Measurements from ENCODE around the gene PPFIA4.

The PPFIA4 gene

GRCh38 chr1:203089001-203089650 is 62.8 kb downstream of the PPFIA4 start:
- H3K4me2 ChIP-seq (ENCODE audit: low read length): no peak overlapping the region
- no peaks in the 10 kb centered on the region for H3K36me3 ChIP-seq (replicated peaks; ENCODE audit: low read depth, low read length)
- H3K4me3 ChIP-seq (ENCODE audit: low read length): no peak overlapping the region
- H3K9ac ChIP-seq (ENCODE audit: low read length): no peak overlapping the region
- no peak overlapping the region for H2AFZ ChIP-seq (ENCODE audit: low read depth, low read length)
- no peaks in the 10 kb centered on the region for H4K20me1 ChIP-seq (ENCODE audit: insufficient read depth, low read length)
- TF ChIP-seq EZH2phosphoT487 (IDR thresholded peaks at IDR 0.05; ENCODE audit: low read depth): no peak
- no peak for TF ChIP-seq CTCF (IDR thresholded peaks at IDR 0.05; ENCODE audit: low read depth, low read length)
- peaks cover 31% of the 10 kb centered on the region for H3K27me3 ChIP-seq (ENCODE audit: low read depth, low read length)
- no peaks in the 10 kb centered on the region for H3K9me3 ChIP-seq (ENCODE audit: insufficient read depth, low read length)
- H3K79me2 ChIP-seq (ENCODE audit: low read length): no peaks in the 10 kb centered on the region
- H3K4me1 ChIP-seq (ENCODE audit: low read length): peaks cover 6% of the 10 kb centered on the region
- no peak overlapping the region for H3K27ac ChIP-seq (ENCODE audit: low read length)

- Histone ChIP-seq H3K4me3 (ENCODE audit: low read length) (no peak overlapping the region), H2AFZ (ENCODE audit: low read depth, low read length) (no peak overlapping the region), H4K20me1 (ENCODE audit: insufficient read depth, low read length) (no peaks in the 10 kb centered on the region), H3K9me3 (ENCODE audit: insufficient read depth, low read length) (no peaks in the 10 kb centered on the region), H3K36me3 (replicated peaks; ENCODE audit: low read depth, low read length) (no peaks in the 10 kb centered on the region), H3K4me1 (ENCODE audit: low read length) (peaks cover 6% of the 10 kb centered on the region), H3K27ac (ENCODE audit: low read length) (no peak overlapping the region), H3K27me3 (ENCODE audit: low read depth, low read length) (peaks cover 32% of the 10 kb centered on the region), H3K9ac (ENCODE audit: low read length) (no peak overlapping the region), H3K79me2 (ENCODE audit: low read length) (no peaks in the 10 kb centered on the region), H3K4me2 (ENCODE audit: low read length) (no peak overlapping the region)
- TF ChIP-seq CTCF (IDR thresholded peaks at IDR 0.05; ENCODE audit: low read depth, low read length) (no peak), EZH2phosphoT487 (IDR thresholded peaks at IDR 0.05; ENCODE audit: low read depth) (no peak)
These were observed 63.4 kb downstream of the PPFIA4 start for GRCh38 chr1:203089651-203090045.

- Histone ChIP-seq H3K4me3 (ENCODE audit: low read length) (no peak overlapping the region), H3K9ac (ENCODE audit: low read length) (no peak overlapping the region), H2AFZ (ENCODE audit: low read depth, low read length) (no peak overlapping the region), H3K27me3 (ENCODE audit: low read depth, low read length) (peaks cover 41% of the 10 kb centered on the region), H3K36me3 (replicated peaks; ENCODE audit: low read depth, low read length) (no peaks in the 10 kb centered on the region), H3K4me1 (ENCODE audit: low read length) (peaks cover 6% of the 10 kb centered on the region), H3K9me3 (ENCODE audit: insufficient read depth, low read length) (peaks cover 8% of the 10 kb centered on the region), H3K79me2 (ENCODE audit: low read length) (no peaks in the 10 kb centered on the region), H3K4me2 (ENCODE audit: low read length) (no peak overlapping the region), H4K20me1 (ENCODE audit: insufficient read depth, low read length) (no peaks in the 10 kb centered on the region), H3K27ac (ENCODE audit: low read length) (no peak overlapping the region)
- TF ChIP-seq EZH2phosphoT487 (IDR thresholded peaks at IDR 0.05; ENCODE audit: low read depth) (no peak), CTCF (IDR thresholded peaks at IDR 0.05; ENCODE audit: low read depth, low read length) (no peak)
These were observed 64.3 kb downstream of the PPFIA4 start for GRCh38 chr1:203090421-203091198.

- H3K9me3 ChIP-seq (ENCODE audit: insufficient read depth, low read length): peaks cover 10% of the 10 kb centered on the region
- H3K9ac ChIP-seq (ENCODE audit: low read length): no peak overlapping the region
- no peaks in the 10 kb centered on the region for H3K79me2 ChIP-seq (ENCODE audit: low read length)
- H2AFZ ChIP-seq (ENCODE audit: low read depth, low read length): no peak overlapping the region
- H3K36me3 ChIP-seq (replicated peaks; ENCODE audit: low read depth, low read length): no peaks in the 10 kb centered on the region
- H4K20me1 ChIP-seq (ENCODE audit: insufficient read depth, low read length): no peaks in the 10 kb centered on the region
- H3K27ac ChIP-seq (ENCODE audit: low read length): no peak overlapping the region
- no peak overlapping the region for H3K4me3 ChIP-seq (ENCODE audit: low read length)
- no peak overlapping the region for H3K4me2 ChIP-seq (ENCODE audit: low read length)
- peaks cover 45% of the 10 kb centered on the region for H3K27me3 ChIP-seq (ENCODE audit: low read depth, low read length)
- H3K4me1 ChIP-seq (ENCODE audit: low read length): peaks cover 6% of the 10 kb centered on the region
- TF ChIP-seq EZH2phosphoT487 (IDR thresholded peaks at IDR 0.05; ENCODE audit: low read depth): no peak
- no peak for TF ChIP-seq CTCF (IDR thresholded peaks at IDR 0.05; ENCODE audit: low read depth, low read length)
These were observed 64.8 kb downstream of the PPFIA4 start for GRCh38 chr1:203091199-203091477.

Measured in OCI-LY3 (cell line).